ENCODE data around the gene TMED8.

The TMED8 gene

GRCh38 chr14:77355811-77356210, 21.1 kb downstream of the TMED8 start:
- H3K9me3 ChIP-seq (ENCODE audit: insufficient read depth, low read depth, low read length), result no peaks in the 10 kb centered on the region
- no peaks in the 10 kb centered on the region for H3K79me1 ChIP-seq (ENCODE audit: low read length)
- no peak overlapping the region for H3K4me3 ChIP-seq (ENCODE audit: low read depth, low read length)
- DNase-seq, result no peak
- H3K27me3 ChIP-seq (ENCODE audit: insufficient read depth, low read length), result no peaks in the 10 kb centered on the region
- H3K18ac ChIP-seq (ENCODE audit: low read length), result no peak overlapping the region
- no peak overlapping the region for H3K4me2 ChIP-seq (ENCODE audit: low read length)
- no peaks in the 10 kb centered on the region for H3K79me2 ChIP-seq (ENCODE audit: control insufficient read depth, insufficient read depth, low read length, poor library complexity)
- no peaks in the 10 kb centered on the region for H3K36me3 ChIP-seq (ENCODE audit: control insufficient read depth in 1 of 2, insufficient read depth in 2 of 2, low read length in 2 of 2)
- no peak overlapping the region for H2AK5ac ChIP-seq (ENCODE audit: low read length)
- no peak overlapping the region for H3K4ac ChIP-seq (ENCODE audit: low read depth, low read length)
- H2BK120ac ChIP-seq (ENCODE audit: insufficient read depth, low read length, poor library complexity), result no peak overlapping the region
- no CpG with 5 or more reads among the region's 4 CpGs for WGBS (ENCODE audit: extremely low coverage, insufficient coverage, insufficient read length)
- no peak overlapping the region for H4K91ac ChIP-seq (ENCODE audit: low read depth, low read length)
- H2AFZ ChIP-seq (ENCODE audit: insufficient read depth, low read length, poor library complexity), result no peak overlapping the region
- no peak overlapping the region for H2BK5ac ChIP-seq (ENCODE audit: low read depth, low read length, poor library complexity)
- H2BK12ac ChIP-seq (ENCODE audit: low read length), result no peak overlapping the region
- no peak overlapping the region for H3K9ac ChIP-seq (ENCODE audit: low read length)
- H3K23ac ChIP-seq (ENCODE audit: low read length), result no peak overlapping the region
- H3K4me1 ChIP-seq (ENCODE audit: control insufficient read depth in 1 of 2, insufficient read depth in 2 of 2, low read length in 2 of 2), result no peaks in the 10 kb centered on the region
- H4K8ac ChIP-seq (ENCODE audit: low read depth, low read length), result no peak overlapping the region
- no peak overlapping the region for H4K12ac ChIP-seq (ENCODE audit: low read depth, low read length)
- no peak overlapping the region for H3K27ac ChIP-seq (ENCODE audit: low read depth, low read length)
- H3K14ac ChIP-seq (ENCODE audit: low read length), result no peak overlapping the region

DNA sequence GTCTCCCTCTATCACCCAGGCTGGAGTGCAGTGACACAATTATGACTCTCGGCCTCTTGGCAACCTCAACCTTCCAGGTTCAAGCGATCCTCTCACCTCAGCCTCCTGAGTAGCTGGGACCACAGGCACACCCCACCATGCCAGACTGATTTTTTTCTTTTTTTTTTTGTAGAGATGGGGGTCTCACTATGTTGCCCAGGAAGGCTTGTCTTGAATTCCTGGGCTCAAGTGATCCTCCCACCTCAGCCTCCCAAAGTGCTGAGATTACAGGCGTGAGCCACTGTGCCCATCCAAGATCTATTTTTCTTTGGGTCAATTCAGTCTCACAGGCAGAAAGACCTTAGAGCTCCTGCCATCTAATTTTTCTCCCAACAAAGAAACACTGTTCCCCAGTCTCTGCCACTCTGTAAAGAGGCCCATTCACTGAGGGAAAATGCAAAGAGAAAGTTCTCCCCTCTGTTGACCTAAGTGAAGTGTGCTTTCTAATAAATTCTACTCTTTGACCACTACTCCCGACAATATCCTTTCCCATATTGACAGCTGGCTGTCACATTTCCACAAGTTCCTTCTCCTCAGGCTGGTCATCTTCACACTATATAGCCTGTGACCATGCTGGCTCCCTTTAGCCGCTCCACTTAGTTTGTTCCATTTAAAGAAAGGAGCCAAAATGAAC, 23.3 kb downstream of the TMED8 start:
- Histone ChIP-seq H2BK120ac (ENCODE audit: insufficient read depth, low read length, poor library complexity) (no peak overlapping the region), H4K12ac (ENCODE audit: low read depth, low read length) (no peak overlapping the region), H3K4ac (ENCODE audit: low read depth, low read length) (no peak overlapping the region), H3K79me1 (ENCODE audit: low read length) (no peaks in the 10 kb centered on the region), H2BK5ac (ENCODE audit: low read depth, low read length, poor library complexity) (no peak overlapping the region), H3K27me3 (ENCODE audit: insufficient read depth, low read length) (no peaks in the 10 kb centered on the region), H3K4me3 (ENCODE audit: low read depth, low read length) (no peak overlapping the region), H3K36me3 (ENCODE audit: control insufficient read depth in 1 of 2, insufficient read depth in 2 of 2, low read length in 2 of 2) (no peaks in the 10 kb centered on the region), H3K18ac (ENCODE audit: low read length) (no peak overlapping the region), H3K23ac (ENCODE audit: low read length) (no peak overlapping the region), H3K4me1 (ENCODE audit: control insufficient read depth in 1 of 2, insufficient read depth in 2 of 2, low read length in 2 of 2) (no peaks in the 10 kb centered on the region), H4K91ac (ENCODE audit: low read depth, low read length) (no peak overlapping the region), H3K4me2 (ENCODE audit: low read length) (no peak overlapping the region), H4K8ac (ENCODE audit: low read depth, low read length) (no peak overlapping the region), H3K14ac (ENCODE audit: low read length) (no peak overlapping the region), H3K27ac (ENCODE audit: low read depth, low read length) (no peak overlapping the region), H2AK5ac (ENCODE audit: low read length) (no peak overlapping the region), H3K9ac (ENCODE audit: low read length) (no peak overlapping the region), H2BK12ac (ENCODE audit: low read length) (no peak overlapping the region), H3K79me2 (ENCODE audit: control insufficient read depth, insufficient read depth, low read length, poor library complexity) (no peaks in the 10 kb centered on the region), H2AFZ (ENCODE audit: insufficient read depth, low read length, poor library complexity) (no peak overlapping the region), H3K9me3 (ENCODE audit: insufficient read depth, low read depth, low read length) (no peaks in the 10 kb centered on the region)
- no peak for DNase-seq
- no CpG with 5 or more reads among the region's 5 CpGs for WGBS (ENCODE audit: extremely low coverage, insufficient coverage, insufficient read length)

DNA sequence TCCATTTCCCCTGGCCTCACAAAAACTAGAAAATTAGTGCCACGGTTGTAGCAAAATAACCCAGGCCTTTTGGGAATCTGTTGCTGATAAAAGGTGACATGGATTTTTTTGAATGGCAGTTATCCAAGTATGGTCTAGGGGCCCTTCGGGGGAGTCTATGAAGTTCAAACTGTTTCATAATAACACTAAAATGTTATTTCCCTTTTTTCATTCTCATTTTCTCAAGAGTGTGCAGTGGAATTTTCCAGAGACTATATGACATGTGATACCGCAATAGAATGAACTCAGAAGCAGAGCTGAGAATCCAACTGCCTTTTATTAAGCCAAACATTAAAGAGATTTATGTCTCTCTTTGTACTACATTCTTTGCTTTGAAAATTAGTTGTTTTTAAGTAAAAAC, 29.1 kb downstream of the TMED8 start:
- no peaks in the 10 kb centered on the region for H3K27me3 ChIP-seq (ENCODE audit: insufficient read depth, low read length)
- H3K9ac ChIP-seq (ENCODE audit: low read length), result no peak overlapping the region
- no peak overlapping the region for H3K18ac ChIP-seq (ENCODE audit: low read length)
- no peak overlapping the region for H3K4ac ChIP-seq (ENCODE audit: low read depth, low read length)
- no peaks in the 10 kb centered on the region for H3K36me3 ChIP-seq (ENCODE audit: control insufficient read depth in 1 of 2, insufficient read depth in 2 of 2, low read length in 2 of 2)
- no peak overlapping the region for H3K14ac ChIP-seq (ENCODE audit: low read length)
- no peak overlapping the region for H3K23ac ChIP-seq (ENCODE audit: low read length)
- no peak overlapping the region for H4K12ac ChIP-seq (ENCODE audit: low read depth, low read length)
- H3K79me2 ChIP-seq (ENCODE audit: control insufficient read depth, insufficient read depth, low read length, poor library complexity), result no peaks in the 10 kb centered on the region
- H2AK5ac ChIP-seq (ENCODE audit: low read length), result no peak overlapping the region
- no peak overlapping the region for H3K4me3 ChIP-seq (ENCODE audit: low read depth, low read length)
- no peaks in the 10 kb centered on the region for H3K79me1 ChIP-seq (ENCODE audit: low read length)
- H2BK12ac ChIP-seq (ENCODE audit: low read length), result no peak overlapping the region
- no peak overlapping the region for H2BK5ac ChIP-seq (ENCODE audit: low read depth, low read length, poor library complexity)
- peak in 1 of 2 donors; percentile 26 for DNase-seq
- no peak overlapping the region for H2BK120ac ChIP-seq (ENCODE audit: insufficient read depth, low read length, poor library complexity)
- no peak overlapping the region for H3K27ac ChIP-seq (ENCODE audit: low read depth, low read length)
- no peak overlapping the region for H4K8ac ChIP-seq (ENCODE audit: low read depth, low read length)
- H3K4me1 ChIP-seq (ENCODE audit: control insufficient read depth in 1 of 2, insufficient read depth in 2 of 2, low read length in 2 of 2), result peaks cover 0 to 2% of the 10 kb centered on the region in 2 experiments
- no peaks in the 10 kb centered on the region for H3K9me3 ChIP-seq (ENCODE audit: insufficient read depth, low read depth, low read length)
- H3K4me2 ChIP-seq (ENCODE audit: low read length), result no peak overlapping the region
- no CpG with 5 or more reads among the region's 3 CpGs for WGBS (ENCODE audit: extremely low coverage, insufficient coverage, insufficient read length)
- no peak overlapping the region for H2AFZ ChIP-seq (ENCODE audit: insufficient read depth, low read length, poor library complexity)
- no peak overlapping the region for H4K91ac ChIP-seq (ENCODE audit: low read depth, low read length)

- no peak overlapping the region for H3K9ac ChIP-seq (ENCODE audit: low read length)
- H3K4me2 ChIP-seq (ENCODE audit: low read length), result no peak overlapping the region
- H4K8ac ChIP-seq (ENCODE audit: low read depth, low read length), result no peak overlapping the region
- peaks cover 0 to 2% of the 10 kb centered on the region in 2 experiments for H3K4me1 ChIP-seq (ENCODE audit: control insufficient read depth in 1 of 2, insufficient read depth in 2 of 2, low read length in 2 of 2)
- no CpG with 5 or more reads among the region's 2 CpGs for WGBS (ENCODE audit: extremely low coverage, insufficient coverage, insufficient read length)
- H3K9me3 ChIP-seq (ENCODE audit: insufficient read depth, low read depth, low read length), result peaks cover 4% of the 10 kb centered on the region
- H3K27me3 ChIP-seq (ENCODE audit: insufficient read depth, low read length), result no peaks in the 10 kb centered on the region
- DNase-seq, result no peak
- no peak overlapping the region for H2BK12ac ChIP-seq (ENCODE audit: low read length)
- no peak overlapping the region for H3K14ac ChIP-seq (ENCODE audit: low read length)
- H3K4me3 ChIP-seq (ENCODE audit: low read depth, low read length), result no peak overlapping the region
- H2BK5ac ChIP-seq (ENCODE audit: low read depth, low read length, poor library complexity), result no peak overlapping the region
- H3K79me2 ChIP-seq (ENCODE audit: control insufficient read depth, insufficient read depth, low read length, poor library complexity), result no peaks in the 10 kb centered on the region
- no peak overlapping the region for H3K4ac ChIP-seq (ENCODE audit: low read depth, low read length)
- peaks cover 2 to 3% of the 10 kb centered on the region in 2 experiments for H3K36me3 ChIP-seq (ENCODE audit: control insufficient read depth in 1 of 2, insufficient read depth in 2 of 2, low read length in 2 of 2)
- no peak overlapping the region for H3K18ac ChIP-seq (ENCODE audit: low read length)
- H2BK120ac ChIP-seq (ENCODE audit: insufficient read depth, low read length, poor library complexity), result no peak overlapping the region
- H3K27ac ChIP-seq (ENCODE audit: low read depth, low read length), result no peak overlapping the region
- no peaks in the 10 kb centered on the region for H3K79me1 ChIP-seq (ENCODE audit: low read length)
- no peak overlapping the region for H4K91ac ChIP-seq (ENCODE audit: low read depth, low read length)
- no peak overlapping the region for H3K23ac ChIP-seq (ENCODE audit: low read length)
- no peak overlapping the region for H2AK5ac ChIP-seq (ENCODE audit: low read length)
- no peak overlapping the region for H4K12ac ChIP-seq (ENCODE audit: low read depth, low read length)
- no peak overlapping the region for H2AFZ ChIP-seq (ENCODE audit: insufficient read depth, low read length, poor library complexity)
Measured at GRCh38 chr14:77346495-77346894, 30.4 kb downstream of the TMED8 start.

All from trophoblast cell (in vitro differentiated cells and primary cell).